Stimulated activated CD4-positive, alpha-beta T cell treated with anti-CD3 and anti-CD28 coated beads, Interleukin-1b, Interleukin-23, amount 100 ng/mL, for 1 hour (primary cell): ENCODE data around the gene RABGAP1L.
"Not testable (repeated sequence)": the region's sequence is repeated elsewhere in the genome, so short reads cannot be mapped to it uniquely, and the experiment has no call there.

Experiments
- DNase-seq, 2 donors: peaks; one replicate each; pipeline ENCODE4 v3.0.0-alpha.2; 2020; ENCODE audit warnings: low read depth in 2 of 2

The RABGAP1L gene

GRCh38 chr1:174656409-174657059 is 497.2 kb downstream of the RABGAP1L start:
- no peak for DNase-seq

- DNase-seq, result no peak
Observed at GRCh38 chr1:174657411-174657810, 498.1 kb downstream of the RABGAP1L start.

- no peak for DNase-seq
Observed at GRCh38 chr1:174657893-174658292, 498.6 kb downstream of the RABGAP1L start.

- DNase-seq, result no peak
Observed at GRCh38 chr1:174659823-174660222, 500.5 kb downstream of the RABGAP1L start.

GRCh38 chr1:174660476-174660875 is 501.2 kb downstream of the RABGAP1L start:
- no peak for DNase-seq

GRCh38 chr1:174663358-174663757 is 504.0 kb downstream of the RABGAP1L start:
- DNase-seq, result no peak

GRCh38 chr1:174666248-174666647 is 506.9 kb downstream of the RABGAP1L start:
- DNase-seq, result no peak

GRCh38 chr1:174671826-174672225 is 512.5 kb downstream of the RABGAP1L start:
- DNase-seq, result no peak

GRCh38 chr1:174676856-174677255 is 517.5 kb downstream of the RABGAP1L start:
- no peak for DNase-seq

GRCh38 chr1:174678657-174679056 is 519.3 kb downstream of the RABGAP1L start:
- no peak for DNase-seq

GRCh38 chr1:174680101-174680500 is 520.8 kb downstream of the RABGAP1L start:
- DNase-seq, result no peak

- no peak for DNase-seq
Observed at GRCh38 chr1:174682419-174683008, 523.2 kb downstream of the RABGAP1L start.

GRCh38 chr1:174686213-174686612 is 526.9 kb downstream of the RABGAP1L start:
- no peak for DNase-seq

- no peak for DNase-seq
Observed at GRCh38 chr1:174689524-174689923, 530.2 kb downstream of the RABGAP1L start.

- no peak for DNase-seq
Observed at GRCh38 chr1:174690266-174690665, 530.9 kb downstream of the RABGAP1L start.

- no peak for DNase-seq
Observed at GRCh38 chr1:174692313-174692712, 533.0 kb downstream of the RABGAP1L start.

- no peak for DNase-seq
Observed at GRCh38 chr1:174693085-174693484, 533.8 kb downstream of the RABGAP1L start.

- DNase-seq, result not testable (repeated sequence)
Observed at GRCh38 chr1:174693539-174693938, 534.2 kb downstream of the RABGAP1L start.

GRCh38 chr1:174696026-174696821 is 536.9 kb downstream of the RABGAP1L start:
- DNase-seq, result no peak

GRCh38 chr1:174700314-174700713 is 541.0 kb downstream of the RABGAP1L start:
- DNase-seq, result no peak

- DNase-seq, result no peak
Observed at GRCh38 chr1:174700775-174701174, 541.5 kb downstream of the RABGAP1L start.

GRCh38 chr1:174701565-174701964 is 542.2 kb downstream of the RABGAP1L start:
- DNase-seq, result no peak

GRCh38 chr1:174702011-174702410 is 542.7 kb downstream of the RABGAP1L start:
- DNase-seq, result no peak
